Thoracic aorta (tissue), 2 donors: Measurements from ENCODE around the gene S100A10. TPM values are rescaled to one million over a fixed set of nuclear protein-coding genes. Genes with fewer than 3 reads are reported as not detected.

Experiments used
- ATAC-seq: fragments of 150-250 bp; one replicate; pipeline ENCODE4 v1.8.0; 2017; ENCODE audit warnings: low read depth; ENCODE audit not compliant: insufficient number of reproducible peaks, low FRiP score
- DNase-seq: peaks from one replicate; pipeline ENCODE4 v3.0.0-alpha.2; 2020; ENCODE audit warnings: low spot score
- H3K27ac ChIP-seq, 2 donors: fragments of 200-600 bp; sonication (generic); 1 replicate in 1 of 2; 2 replicates in 1 of 2; pipeline ENCODE4 v1.5.1; 2016; ENCODE audit warnings: mild to moderate bottlenecking in 2 of 2, moderate library complexity in 2 of 2
- H3K27me3 ChIP-seq: fragments of 200-600 bp; sonication (generic); replicated peaks from 2 replicates; pipeline ENCODE4 v1.6.0; 2016; ENCODE audit warnings: mild to moderate bottlenecking; ENCODE audit not compliant: insufficient read depth
- H3K36me3 ChIP-seq: fragments of 200-600 bp; sonication (generic); one replicate; pipeline ENCODE4 v1.5.1; 2016
- H3K4me1 ChIP-seq, 2 donors: fragments of 200-600 bp; sonication (generic); 1 replicate in 1 of 2; 2 replicates in 1 of 2; pipeline versions ENCODE4 v1.5.1 to v1.6.0; 2016; ENCODE audit warnings: low read depth in 2 of 2, mild to moderate bottlenecking in 1 of 2; ENCODE audit not compliant: control insufficient read depth in 1 of 2
- H3K4me3 ChIP-seq: fragments of 200-600 bp; sonication (generic); 2 replicates; pipeline ENCODE4 v1.5.1; 2016; ENCODE audit warnings: mild to moderate bottlenecking
- H3K9me3 ChIP-seq: fragments of 200-600 bp; sonication (generic); 2 replicates; pipeline ENCODE4 v1.5.1; 2016
- CTCF ChIP-seq: fragments of 200-600 bp; sonication (generic); IDR thresholded peaks from one replicate; pipeline ENCODE4 v1.5.1; 2019; ENCODE audit warnings: antibody characterized with exemption
- total RNA-seq, 2 donors: library from RNA; depleted of rRNA; stranded (reverse); fragments of >200 nt; gene quantifications; one replicate each; pipeline versions ENCODE4 v1.1.0 to v1.2.3, GENCODE V29; 2016

The S100A10 gene
- total RNA-seq, 2 donors from 2014 or later: 47.0 to 107 TPM

- Histone ChIP-seq H3K27ac (no peak overlapping the region), H3K27me3 (no peaks in the 10 kb centered on the region), H3K4me3 (no peak overlapping the region), H3K36me3 (no peaks in the 10 kb centered on the region), H3K4me1 (peaks cover 4 to 18% of the 10 kb centered on the region in 2 donors), H3K9me3 (no peaks in the 10 kb centered on the region)
- DNase-seq: no peak
- no peak for TF ChIP-seq CTCF
- ATAC-seq: no peak
Measured at GRCh38 chr1:151998611-151999362, 5.1 kb upstream of the S100A10 start.

- ATAC-seq: no peak
- DNase-seq: no peak
- H3K36me3 ChIP-seq: no peaks in the 10 kb centered on the region
- H3K4me3 ChIP-seq: no peak overlapping the region
- H3K27ac ChIP-seq: no peak overlapping the region
- TF ChIP-seq CTCF: no peak
- H3K27me3 ChIP-seq: no peaks in the 10 kb centered on the region
- H3K9me3 ChIP-seq: no peaks in the 10 kb centered on the region
- peaks cover 5 to 25% of the 10 kb centered on the region in 2 donors for H3K4me1 ChIP-seq
Measured at GRCh38 chr1:151997284-151997570, 3.6 kb upstream of the S100A10 start.

- Histone ChIP-seq H3K27me3 (no peaks in the 10 kb centered on the region), H3K4me3 (no peak overlapping the region), H3K4me1 (peaks cover 17 to 34% of the 10 kb centered on the region in 2 donors), H3K36me3 (no peaks in the 10 kb centered on the region), H3K27ac (no peak overlapping the region), H3K9me3 (no peaks in the 10 kb centered on the region)
- DNase-seq: no peak
- ATAC-seq: no peak
- TF ChIP-seq CTCF: no peak
Measured at GRCh38 chr1:151995774-151996173, 2.1 kb upstream of the S100A10 start.

- H3K4me3 ChIP-seq: no peak overlapping the region
- H3K36me3 ChIP-seq: no peaks in the 10 kb centered on the region
- H3K4me1 ChIP-seq: peaks cover 25 to 42% of the 10 kb centered on the region in 2 donors
- TF ChIP-seq CTCF: no peak
- DNase-seq (peak; percentile 50), ATAC-seq (peak; percentile 88)
- no peaks in the 10 kb centered on the region for H3K9me3 ChIP-seq
- H3K27me3 ChIP-seq: no peaks in the 10 kb centered on the region
- H3K27ac ChIP-seq: no peak overlapping the region
Measured at GRCh38 chr1:151994956-151995355, 1.3 kb upstream of the S100A10 start.

GRCh38 chr1:151993084-151993733, 450 bp downstream of the S100A10 start:
- DNase-seq (no peak), ATAC-seq (no peak)
- Histone ChIP-seq H3K27me3 (no peaks in the 10 kb centered on the region), H3K4me3 (peak overlapping the region; percentile 85), H3K36me3 (no peaks in the 10 kb centered on the region), H3K27ac (peak overlapping the region; percentile 84 to 88), H3K4me1 (peaks cover 43 to 60% of the 10 kb centered on the region in 2 donors), H3K9me3 (no peaks in the 10 kb centered on the region)
- TF ChIP-seq CTCF: no peak
